Measurements from ENCODE around the gene GSPT1. TPM values are rescaled to one million over a fixed set of nuclear protein-coding genes. Genes with fewer than 3 reads are reported as not detected.

GSPT1 gene
- total and polyA plus RNA-seq, 2 experiments from 2014 or later, result 126 to 146 TPM

DNA sequence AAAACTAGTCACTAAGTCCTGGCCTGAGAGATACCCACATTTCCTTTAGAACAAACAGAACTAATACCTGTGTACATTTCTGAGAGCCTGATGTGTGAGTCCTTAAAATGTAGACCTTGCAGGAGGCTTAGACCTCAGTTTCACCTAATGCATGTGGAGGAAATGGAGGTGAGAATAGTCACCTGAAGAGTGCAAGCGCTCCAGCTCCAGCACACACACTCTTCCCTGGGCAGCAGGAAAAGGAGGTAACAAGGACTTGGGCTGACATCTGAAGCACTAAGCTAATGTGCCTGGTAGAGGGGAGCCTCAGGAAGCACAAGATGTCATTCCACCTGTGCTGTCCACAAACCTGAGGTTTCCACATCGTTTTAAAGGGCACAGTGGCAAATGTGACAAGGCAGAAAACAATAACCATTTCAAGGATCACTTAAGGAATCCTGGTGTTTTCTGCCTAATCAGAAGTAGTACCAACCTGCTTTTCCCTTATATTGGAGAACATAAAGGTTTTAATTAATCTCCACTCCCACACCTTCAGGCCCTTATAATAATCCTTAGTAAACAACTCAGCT, 47.3 kb downstream of the GSPT1 start (continued):
- TF ChIP-seq, protein P1, sequence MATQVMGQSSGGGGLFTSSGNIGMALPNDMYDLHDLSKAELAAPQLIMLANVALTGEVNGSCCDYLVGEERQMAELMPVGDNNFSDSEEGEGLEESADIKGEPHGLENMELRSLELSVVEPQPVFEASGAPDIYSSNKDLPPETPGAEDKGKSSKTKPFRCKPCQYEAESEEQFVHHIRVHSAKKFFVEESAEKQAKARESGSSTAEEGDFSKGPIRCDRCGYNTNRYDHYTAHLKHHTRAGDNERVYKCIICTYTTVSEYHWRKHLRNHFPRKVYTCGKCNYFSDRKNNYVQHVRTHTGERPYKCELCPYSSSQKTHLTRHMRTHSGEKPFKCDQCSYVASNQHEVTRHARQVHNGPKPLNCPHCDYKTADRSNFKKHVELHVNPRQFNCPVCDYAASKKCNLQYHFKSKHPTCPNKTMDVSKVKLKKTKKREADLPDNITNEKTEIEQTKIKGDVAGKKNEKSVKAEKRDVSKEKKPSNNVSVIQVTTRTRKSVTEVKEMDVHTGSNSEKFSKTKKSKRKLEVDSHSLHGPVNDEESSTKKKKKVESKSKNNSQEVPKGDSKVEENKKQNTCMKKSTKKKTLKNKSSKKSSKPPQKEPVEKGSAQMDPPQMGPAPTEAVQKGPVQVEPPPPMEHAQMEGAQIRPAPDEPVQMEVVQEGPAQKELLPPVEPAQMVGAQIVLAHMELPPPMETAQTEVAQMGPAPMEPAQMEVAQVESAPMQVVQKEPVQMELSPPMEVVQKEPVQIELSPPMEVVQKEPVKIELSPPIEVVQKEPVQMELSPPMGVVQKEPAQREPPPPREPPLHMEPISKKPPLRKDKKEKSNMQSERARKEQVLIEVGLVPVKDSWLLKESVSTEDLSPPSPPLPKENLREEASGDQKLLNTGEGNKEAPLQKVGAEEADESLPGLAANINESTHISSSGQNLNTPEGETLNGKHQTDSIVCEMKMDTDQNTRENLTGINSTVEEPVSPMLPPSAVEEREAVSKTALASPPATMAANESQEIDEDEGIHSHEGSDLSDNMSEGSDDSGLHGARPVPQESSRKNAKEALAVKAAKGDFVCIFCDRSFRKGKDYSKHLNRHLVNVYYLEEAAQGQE (IDR thresholded peaks at IDR 0.05; ENCODE audit: unreplicated experiment), result no peak
- TF ChIP-seq STAT1 (IDR thresholded peaks at IDR 0.05; ENCODE audit: unreplicated experiment) (no peak), NANOG (IDR thresholded peaks at IDR 0.05; ENCODE audit: borderline replicate concordance) (no peak), CREB1 (CRISPR knock-in tag; IDR thresholded peaks at IDR 0.05; ENCODE audit: low read depth) (no peak), EZH2 (IDR thresholded peaks at IDR 0.05; ENCODE audit: low read depth, unreplicated experiment) (no peak)

DNA sequence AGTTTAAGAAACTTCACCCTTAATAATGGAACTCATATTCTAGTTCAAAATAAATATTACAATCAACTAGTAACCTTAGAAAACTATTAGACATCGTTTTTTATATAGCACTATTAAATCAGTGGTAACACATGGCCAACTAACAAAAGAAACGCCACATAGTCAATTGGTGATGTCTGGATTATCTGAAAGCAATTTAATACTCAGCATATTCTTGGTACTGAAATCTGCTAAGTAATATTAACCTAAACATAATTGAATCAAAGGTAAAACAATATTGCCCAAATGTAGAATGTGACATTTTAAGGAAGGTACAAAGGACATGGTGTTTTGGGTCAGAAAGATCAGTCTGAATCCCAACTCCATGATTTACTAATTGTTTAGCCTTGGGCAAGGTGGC, 53.3 kb downstream of the GSPT1 start:
- H3K36me3 Mint-ChIP-seq (ENCODE audit: low read depth), result no peaks in the 10 kb centered on the region
- DNase-seq (ENCODE audit: low spot score) (no peak), ATAC-seq (no peak)
- H3K4me3 Mint-ChIP-seq, result no peak overlapping the region
- Histone ChIP-seq H3K4me1 (ENCODE audit: insufficient read depth) (no peaks in the 10 kb centered on the region), H3K4me2 (no peak overlapping the region), H4K20me1 (replicated peaks; ENCODE audit: insufficient read depth) (no peaks in the 10 kb centered on the region), H3K79me2 (replicated peaks; ENCODE audit: insufficient read depth) (peaks cover 16% of the 10 kb centered on the region; the same call in 1 of the 2 replicates), H3K9me2 (ENCODE audit: insufficient read depth) (no peaks in the 10 kb centered on the region), H2AFZ (no peak overlapping the region), H3F3A (replicated peaks; ENCODE audit: low read depth) (no peaks in the 10 kb centered on the region), H3K27ac (ENCODE audit: low read depth) (no peak overlapping the region), H3K4me3 (no peak overlapping the region), H3K27me3 (ENCODE audit: insufficient read depth) (no peaks in the 10 kb centered on the region), H3K36me3 (ENCODE audit: insufficient read depth) (no peaks in the 10 kb centered on the region)
- no peaks in the 10 kb centered on the region for H3K27me3 Mint-ChIP-seq (ENCODE audit: insufficient read depth, low read depth, poor library complexity)
- H3K9me3 Mint-ChIP-seq, result no peaks in the 10 kb centered on the region
- H3K4me1 Mint-ChIP-seq, result no peaks in the 10 kb centered on the region
- H3K27ac Mint-ChIP-seq, result no peak overlapping the region
- TF ChIP-seq NANOG (IDR thresholded peaks at IDR 0.05; ENCODE audit: borderline replicate concordance) (no peak), POLR2AphosphoS5 (IDR thresholded peaks at IDR 0.05; ENCODE audit: low read depth) (no peak), EZH2 (IDR thresholded peaks at IDR 0.05; ENCODE audit: low read depth, unreplicated experiment) (no peak), ZNF114 (CRISPR knock-in tag; IDR thresholded peaks at IDR 0.05) (no peak), EZH2phosphoT487 (IDR thresholded peaks at IDR 0.05; ENCODE audit: unreplicated experiment) (no peak), STAT1 (IDR thresholded peaks at IDR 0.05; ENCODE audit: unreplicated experiment) (no peak), CREB1 (CRISPR knock-in tag; IDR thresholded peaks at IDR 0.05; ENCODE audit: low read depth) (no peak)
- TF ChIP-seq, protein P2, sequence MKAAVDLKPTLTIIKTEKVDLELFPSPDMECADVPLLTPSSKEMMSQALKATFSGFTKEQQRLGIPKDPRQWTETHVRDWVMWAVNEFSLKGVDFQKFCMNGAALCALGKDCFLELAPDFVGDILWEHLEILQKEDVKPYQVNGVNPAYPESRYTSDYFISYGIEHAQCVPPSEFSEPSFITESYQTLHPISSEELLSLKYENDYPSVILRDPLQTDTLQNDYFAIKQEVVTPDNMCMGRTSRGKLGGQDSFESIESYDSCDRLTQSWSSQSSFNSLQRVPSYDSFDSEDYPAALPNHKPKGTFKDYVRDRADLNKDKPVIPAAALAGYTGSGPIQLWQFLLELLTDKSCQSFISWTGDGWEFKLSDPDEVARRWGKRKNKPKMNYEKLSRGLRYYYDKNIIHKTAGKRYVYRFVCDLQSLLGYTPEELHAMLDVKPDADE (IDR thresholded peaks at IDR 0.05), result no peak
- TF ChIP-seq, protein P1 (IDR thresholded peaks at IDR 0.05; ENCODE audit: unreplicated experiment), result no peak
- TF ChIP-seq, protein P3, sequence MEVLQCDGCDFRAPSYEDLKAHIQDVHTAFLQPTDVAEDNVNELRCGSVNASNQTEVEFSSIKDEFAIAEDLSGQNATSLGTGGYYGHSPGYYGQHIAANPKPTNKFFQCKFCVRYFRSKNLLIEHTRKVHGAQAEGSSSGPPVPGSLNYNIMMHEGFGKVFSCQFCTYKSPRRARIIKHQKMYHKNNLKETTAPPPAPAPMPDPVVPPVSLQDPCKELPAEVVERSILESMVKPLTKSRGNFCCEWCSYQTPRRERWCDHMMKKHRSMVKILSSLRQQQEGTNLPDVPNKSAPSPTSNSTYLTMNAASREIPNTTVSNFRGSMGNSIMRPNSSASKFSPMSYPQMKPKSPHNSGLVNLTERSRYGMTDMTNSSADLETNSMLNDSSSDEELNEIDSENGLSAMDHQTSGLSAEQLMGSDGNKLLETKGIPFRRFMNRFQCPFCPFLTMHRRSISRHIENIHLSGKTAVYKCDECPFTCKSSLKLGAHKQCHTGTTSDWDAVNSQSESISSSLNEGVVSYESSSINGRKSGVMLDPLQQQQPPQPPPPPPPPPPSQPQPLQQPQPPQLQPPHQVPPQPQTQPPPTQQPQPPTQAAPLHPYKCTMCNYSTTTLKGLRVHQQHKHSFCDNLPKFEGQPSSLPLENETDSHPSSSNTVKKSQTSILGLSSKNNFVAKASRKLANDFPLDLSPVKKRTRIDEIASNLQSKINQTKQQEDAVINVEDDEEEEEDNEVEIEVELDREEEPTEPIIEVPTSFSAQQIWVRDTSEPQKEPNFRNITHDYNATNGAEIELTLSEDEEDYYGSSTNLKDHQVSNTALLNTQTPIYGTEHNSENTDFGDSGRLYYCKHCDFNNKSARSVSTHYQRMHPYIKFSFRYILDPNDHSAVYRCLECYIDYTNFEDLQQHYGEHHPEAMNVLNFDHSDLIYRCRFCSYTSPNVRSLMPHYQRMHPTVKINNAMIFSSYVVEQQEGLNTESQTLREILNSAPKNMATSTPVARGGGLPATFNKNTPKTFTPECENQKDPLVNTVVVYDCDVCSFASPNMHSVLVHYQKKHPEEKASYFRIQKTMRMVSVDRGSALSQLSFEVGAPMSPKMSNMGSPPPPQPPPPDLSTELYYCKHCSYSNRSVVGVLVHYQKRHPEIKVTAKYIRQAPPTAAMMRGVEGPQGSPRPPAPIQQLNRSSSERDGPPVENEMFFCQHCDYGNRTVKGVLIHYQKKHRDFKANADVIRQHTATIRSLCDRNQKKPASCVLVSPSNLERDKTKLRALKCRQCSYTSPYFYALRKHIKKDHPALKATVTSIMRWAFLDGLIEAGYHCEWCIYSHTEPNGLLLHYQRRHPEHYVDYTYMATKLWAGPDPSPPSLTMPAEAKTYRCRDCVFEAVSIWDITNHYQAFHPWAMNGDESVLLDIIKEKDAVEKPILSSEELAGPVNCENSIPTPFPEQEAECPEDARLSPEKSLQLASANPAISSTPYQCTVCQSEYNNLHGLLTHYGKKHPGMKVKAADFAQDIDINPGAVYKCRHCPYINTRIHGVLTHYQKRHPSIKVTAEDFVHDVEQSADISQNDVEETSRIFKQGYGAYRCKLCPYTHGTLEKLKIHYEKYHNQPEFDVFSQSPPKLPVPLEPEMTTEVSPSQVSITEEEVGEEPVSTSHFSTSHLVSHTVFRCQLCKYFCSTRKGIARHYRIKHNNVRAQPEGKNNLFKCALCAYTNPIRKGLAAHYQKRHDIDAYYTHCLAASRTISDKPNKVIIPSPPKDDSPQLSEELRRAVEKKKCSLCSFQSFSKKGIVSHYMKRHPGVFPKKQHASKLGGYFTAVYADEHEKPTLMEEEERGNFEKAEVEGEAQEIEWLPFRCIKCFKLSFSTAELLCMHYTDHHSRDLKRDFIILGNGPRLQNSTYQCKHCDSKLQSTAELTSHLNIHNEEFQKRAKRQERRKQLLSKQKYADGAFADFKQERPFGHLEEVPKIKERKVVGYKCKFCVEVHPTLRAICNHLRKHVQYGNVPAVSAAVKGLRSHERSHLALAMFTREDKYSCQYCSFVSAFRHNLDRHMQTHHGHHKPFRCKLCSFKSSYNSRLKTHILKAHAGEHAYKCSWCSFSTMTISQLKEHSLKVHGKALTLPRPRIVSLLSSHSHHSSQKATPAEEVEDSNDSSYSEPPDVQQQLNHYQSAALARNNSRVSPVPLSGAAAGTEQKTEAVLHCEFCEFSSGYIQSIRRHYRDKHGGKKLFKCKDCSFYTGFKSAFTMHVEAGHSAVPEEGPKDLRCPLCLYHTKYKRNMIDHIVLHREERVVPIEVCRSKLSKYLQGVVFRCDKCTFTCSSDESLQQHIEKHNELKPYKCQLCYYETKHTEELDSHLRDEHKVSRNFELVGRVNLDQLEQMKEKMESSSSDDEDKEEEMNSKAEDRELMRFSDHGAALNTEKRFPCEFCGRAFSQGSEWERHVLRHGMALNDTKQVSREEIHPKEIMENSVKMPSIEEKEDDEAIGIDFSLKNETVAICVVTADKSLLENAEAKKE (CRISPR knock-in tag; IDR thresholded peaks at IDR 0.05), result no peak
